NB4 (cell line): ENCODE data around the gene DYNC1I1.
A peak's percentile ranks its signal among the peaks of the same experiment; 100 is the strongest.

Experiments
- DNase-seq: peaks from one replicate; pipeline ENCODE4 v3.0.0; 2010; ENCODE audit warnings: low read depth
- H3K4me3 ChIP-seq: one replicate; pipeline ENCODE4 v1.5.1; 2011; ENCODE audit warnings: mild to moderate bottlenecking, low read depth, low read length, moderate library complexity
- MYC ChIP-seq: IDR thresholded peaks from 2 replicates; pipeline ENCODE4 v1.6.1; 2011; ENCODE audit warnings: low read depth, low read length
- POLR2A ChIP-seq: IDR thresholded peaks from 2 replicates; pipeline ENCODE4 v1.6.1; 2011; ENCODE audit warnings: mild to moderate bottlenecking; ENCODE audit not compliant: insufficient read length; ENCODE audit errors: extremely low read depth
- TF ChIP-seq, protein P1 (sequence below): IDR thresholded peaks from 2 replicates; pipeline ENCODE4 v1.6.1; 2011; ENCODE audit warnings: low read depth, low read length
- TF ChIP-seq, protein P2 (sequence below): IDR thresholded peaks from one replicate; pipeline ENCODE4 v1.5.1; 2012; ENCODE audit warnings: low read depth, low read length

DYNC1I1 gene

DNA sequence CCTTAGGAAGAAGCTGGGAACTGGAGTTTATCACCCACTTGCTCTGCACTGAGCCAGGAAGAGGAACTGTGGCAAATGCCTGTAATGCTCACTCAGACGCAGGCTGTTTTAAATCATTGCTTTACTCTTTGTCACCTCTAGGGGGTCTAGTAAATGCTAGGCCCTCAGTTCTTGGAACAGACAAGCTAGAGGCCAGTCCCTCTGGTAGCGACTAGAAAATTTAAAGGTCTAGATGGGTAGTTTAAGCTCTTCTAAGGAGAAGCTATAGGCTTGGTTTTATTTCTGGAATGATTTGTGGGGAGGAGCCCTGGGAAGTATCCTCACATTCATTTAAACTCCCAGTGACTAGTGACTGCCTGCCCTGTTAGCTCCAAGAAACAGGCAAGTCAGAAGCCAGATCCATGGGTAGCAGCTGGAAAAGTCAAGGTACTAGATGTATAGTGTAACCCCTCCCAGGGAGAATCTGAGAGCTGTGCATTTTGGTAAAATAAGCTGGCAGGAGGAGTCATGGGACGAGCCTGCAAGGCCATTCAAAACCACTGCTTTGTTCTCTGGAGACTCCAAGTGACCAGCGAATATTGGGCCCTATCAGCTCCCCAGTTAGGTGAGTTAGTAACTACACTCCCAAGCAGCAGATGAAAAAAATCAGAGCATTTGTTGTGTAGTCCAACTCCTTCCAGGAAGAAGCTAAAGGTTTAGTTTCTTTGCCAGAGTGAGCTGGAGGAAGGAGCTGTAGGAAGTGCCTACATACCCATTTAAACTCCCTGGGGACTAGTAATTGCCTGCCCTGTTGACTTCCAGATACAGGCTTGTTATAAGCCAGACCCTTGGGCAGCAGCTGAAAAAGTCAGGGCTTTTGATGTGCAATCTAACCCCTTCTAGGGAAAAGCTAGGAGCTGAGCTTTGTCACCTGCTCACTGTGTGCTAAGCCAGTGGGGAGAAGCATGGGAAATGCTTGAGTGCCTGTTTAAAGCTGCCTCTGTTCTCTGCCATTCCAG, 68.9 kb downstream of the DYNC1I1 start:
- TF ChIP-seq, protein P1, sequence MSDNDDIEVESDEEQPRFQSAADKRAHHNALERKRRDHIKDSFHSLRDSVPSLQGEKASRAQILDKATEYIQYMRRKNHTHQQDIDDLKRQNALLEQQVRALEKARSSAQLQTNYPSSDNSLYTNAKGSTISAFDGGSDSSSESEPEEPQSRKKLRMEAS = no peak
- TF ChIP-seq, protein P2, sequence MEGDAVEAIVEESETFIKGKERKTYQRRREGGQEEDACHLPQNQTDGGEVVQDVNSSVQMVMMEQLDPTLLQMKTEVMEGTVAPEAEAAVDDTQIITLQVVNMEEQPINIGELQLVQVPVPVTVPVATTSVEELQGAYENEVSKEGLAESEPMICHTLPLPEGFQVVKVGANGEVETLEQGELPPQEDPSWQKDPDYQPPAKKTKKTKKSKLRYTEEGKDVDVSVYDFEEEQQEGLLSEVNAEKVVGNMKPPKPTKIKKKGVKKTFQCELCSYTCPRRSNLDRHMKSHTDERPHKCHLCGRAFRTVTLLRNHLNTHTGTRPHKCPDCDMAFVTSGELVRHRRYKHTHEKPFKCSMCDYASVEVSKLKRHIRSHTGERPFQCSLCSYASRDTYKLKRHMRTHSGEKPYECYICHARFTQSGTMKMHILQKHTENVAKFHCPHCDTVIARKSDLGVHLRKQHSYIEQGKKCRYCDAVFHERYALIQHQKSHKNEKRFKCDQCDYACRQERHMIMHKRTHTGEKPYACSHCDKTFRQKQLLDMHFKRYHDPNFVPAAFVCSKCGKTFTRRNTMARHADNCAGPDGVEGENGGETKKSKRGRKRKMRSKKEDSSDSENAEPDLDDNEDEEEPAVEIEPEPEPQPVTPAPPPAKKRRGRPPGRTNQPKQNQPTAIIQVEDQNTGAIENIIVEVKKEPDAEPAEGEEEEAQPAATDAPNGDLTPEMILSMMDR = peak; percentile 71
- DNase-seq = peak; percentile 55

DNA sequence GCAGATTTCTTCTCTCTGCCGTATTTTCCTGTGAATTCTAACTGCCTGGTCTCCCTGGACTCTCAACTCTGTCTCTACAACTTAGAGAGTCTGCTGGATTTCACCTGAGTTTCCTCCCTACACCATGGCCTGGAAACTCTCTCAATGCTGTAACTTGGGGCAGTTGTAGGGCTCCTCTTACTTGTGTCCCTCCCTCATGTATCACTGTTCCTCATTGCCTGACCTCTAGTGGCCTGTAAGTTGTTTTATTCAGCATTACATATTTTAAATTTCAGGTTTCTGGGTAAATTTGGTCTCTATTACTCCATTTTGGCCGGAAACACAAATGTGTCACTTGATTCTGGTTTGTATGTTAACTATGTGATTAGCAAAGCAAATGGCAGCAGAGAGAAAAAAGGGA, 70.9 kb downstream of the DYNC1I1 start:
- no peak for TF ChIP-seq POLR2A
- TF ChIP-seq, protein P2 = no peak
- TF ChIP-seq MYC = no peak
- TF ChIP-seq, protein P1 = no peak
- peak; percentile 23 for DNase-seq

More for the DNA sequence above, 68.9 kb downstream of the DYNC1I1 start:
- no peak overlapping the region for H3K4me3 ChIP-seq

DNA sequence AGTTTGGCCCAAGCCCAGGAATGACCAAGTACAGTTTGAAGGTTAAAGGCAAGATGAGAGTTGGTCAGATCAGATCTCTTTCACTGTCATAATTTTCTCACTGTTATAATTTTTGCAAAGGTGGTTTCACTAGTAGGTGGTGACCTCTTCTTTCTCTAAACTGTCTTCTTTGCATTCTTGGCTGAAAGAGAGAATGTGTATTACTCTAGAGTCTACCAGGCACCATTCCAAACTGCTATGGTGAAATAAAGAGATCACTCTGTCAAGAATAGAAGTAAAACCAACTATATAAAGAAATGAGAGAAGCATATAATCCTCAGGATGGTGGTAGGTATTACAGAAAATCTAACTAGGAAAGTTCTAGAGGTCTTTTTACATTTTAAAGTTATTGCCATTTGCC, 72.7 kb downstream of the DYNC1I1 start:
- no peak for DNase-seq
- TF ChIP-seq, protein P2 = no peak
- TF ChIP-seq, protein P1 = no peak
- no peak for TF ChIP-seq POLR2A
- no peak for TF ChIP-seq MYC
- H3K4me3 ChIP-seq = no peak overlapping the region

More for the DNA sequence above, 70.9 kb downstream of the DYNC1I1 start:
- H3K4me3 ChIP-seq = no peak overlapping the region

DNA sequence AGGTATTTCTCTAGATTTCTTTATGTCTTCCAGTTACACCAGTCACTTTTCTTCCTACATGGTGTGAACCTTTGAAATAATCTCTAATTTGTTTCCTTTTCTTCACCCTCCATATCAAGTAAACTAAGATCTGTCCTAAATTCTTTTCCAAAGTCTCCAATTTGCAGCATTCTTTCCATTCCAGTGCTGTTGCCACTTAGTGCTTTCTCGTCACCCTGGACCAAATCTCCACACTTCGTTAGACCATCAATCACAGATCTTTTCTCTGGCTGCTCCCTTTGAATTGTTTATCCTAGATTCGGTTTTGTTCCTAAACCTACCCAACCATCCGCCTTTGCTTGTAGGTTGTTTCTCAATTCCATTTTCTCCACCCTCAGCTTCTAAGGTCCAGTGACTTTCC, 74.7 kb downstream of the DYNC1I1 start:
- TF ChIP-seq, protein P1 = no peak
- no peak for TF ChIP-seq MYC
- TF ChIP-seq, protein P2 = no peak
- no peak for TF ChIP-seq POLR2A
- no peak for DNase-seq
- H3K4me3 ChIP-seq = no peak overlapping the region

DNA sequence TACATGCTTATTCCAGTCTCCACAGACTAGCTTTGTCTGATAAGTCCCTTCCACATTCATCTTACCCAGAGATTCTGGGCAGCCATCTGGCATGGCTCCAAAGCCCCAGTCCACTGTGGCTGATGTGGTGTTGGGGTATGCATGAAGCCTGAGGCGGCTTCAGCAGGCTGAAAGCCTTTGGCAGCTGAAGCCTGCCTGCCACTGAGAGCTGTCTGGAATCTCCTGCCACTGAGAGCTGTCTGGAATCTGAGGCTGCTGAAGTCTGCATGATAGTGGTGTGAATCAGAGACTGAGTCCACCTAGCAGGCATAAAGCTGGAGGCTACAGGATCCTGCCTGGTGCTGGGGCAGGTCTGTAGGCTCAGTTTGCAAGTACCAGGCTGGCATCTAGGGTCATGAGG, 87.1 kb downstream of the DYNC1I1 start:
- no peak overlapping the region for H3K4me3 ChIP-seq
- TF ChIP-seq MYC = no peak
- TF ChIP-seq, protein P1 = no peak
- no peak for TF ChIP-seq POLR2A
- TF ChIP-seq, protein P2 = no peak
- no peak for DNase-seq
